GM23338 (cell line): ENCODE results near the gene DPY19L1. TPM values are rescaled to one million over a fixed set of nuclear protein-coding genes. Genes with fewer than 3 reads are reported as not detected.

ENCODE experiments used
- ATAC-seq: fragments of 200-7000 bp; cut with Tn5 transposase; 3 replicates; pipeline ENCODE4 v1.9.1; 2020
- DNase-seq: peaks from one replicate; pipeline ENCODE4 v3.0.0-alpha.2; 2015; ENCODE audit warnings: low spot score
- H2AFZ ChIP-seq: fragments of 200-600 bp; sonication (generic); 2 replicates; pipeline ENCODE4 v1.8.0; 2016; ENCODE audit warnings: antibody characterized with exemption, mild to moderate bottlenecking, moderate library complexity
- H3F3A ChIP-seq: fragments of 200-600 bp; sonication (generic); replicated peaks from 2 replicates; pipeline ENCODE4 v1.8.0; 2017; ENCODE audit warnings: antibody characterized with exemption, mixed run types, low read depth
- H3K27ac ChIP-seq: fragments of 200-600 bp; sonication (generic); 2 replicates; pipeline ENCODE4 v1.6.1; 2016; ENCODE audit warnings: low read depth
- H3K27me3 ChIP-seq: fragments of 200-600 bp; sonication (generic); 2 replicates; pipeline ENCODE4 v1.8.0; 2016; ENCODE audit warnings: mild to moderate bottlenecking, mixed run types, moderate library complexity; ENCODE audit not compliant: insufficient read depth
- H3K36me3 ChIP-seq: fragments of 200-600 bp; sonication (generic); 2 replicates; pipeline ENCODE4 v1.8.0; 2016; ENCODE audit warnings: mild to moderate bottlenecking; ENCODE audit not compliant: insufficient read depth
- H3K4me1 ChIP-seq: fragments of 200-600 bp; sonication (generic); 2 replicates; pipeline ENCODE4 v1.8.0; 2016; ENCODE audit warnings: mild to moderate bottlenecking, moderate library complexity; ENCODE audit not compliant: insufficient read depth
- H3K4me2 ChIP-seq: fragments of 200-600 bp; sonication (generic); 2 replicates; pipeline ENCODE4 v1.7.1; 2017; ENCODE audit warnings: mixed run types
- H3K4me3 ChIP-seq: fragments of 200-600 bp; sonication (generic); 2 replicates; pipeline ENCODE4 v1.6.1; 2016; ENCODE audit warnings: mixed run types
- H3K79me2 ChIP-seq: fragments of 200-600 bp; sonication (generic); replicated peaks from 2 replicates; pipeline ENCODE4 v1.8.0; 2017; ENCODE audit warnings: mild to moderate bottlenecking; ENCODE audit not compliant: insufficient read depth
- H3K9me2 ChIP-seq: fragments of 200-600 bp; sonication (generic); 2 replicates; pipeline ENCODE4 v1.8.0; 2017; ENCODE audit not compliant: insufficient read depth
- H4K20me1 ChIP-seq: fragments of 200-600 bp; sonication (generic); replicated peaks from 2 replicates; pipeline ENCODE4 v1.8.0; 2017; ENCODE audit warnings: mild to moderate bottlenecking; ENCODE audit not compliant: insufficient read depth
- H3K27ac Mint-ChIP-seq: 2 replicates; pipeline ENCODE4 v1.8.0; 2020; ENCODE audit warnings: inconsistent platforms, mild to moderate bottlenecking, moderate library complexity, mixed read lengths
- H3K27me3 Mint-ChIP-seq: 3 replicates; pipeline ENCODE4 v1.8.0; 2022; ENCODE audit warnings: low read depth, mild to moderate bottlenecking, moderate library complexity, mixed read lengths, inconsistent platforms; ENCODE audit not compliant: insufficient read depth, poor library complexity
- H3K36me3 Mint-ChIP-seq: 3 replicates; pipeline ENCODE4 v1.8.0; 2021; ENCODE audit warnings: low read depth, mild to moderate bottlenecking, inconsistent platforms, moderate library complexity, mixed read lengths
- H3K4me1 Mint-ChIP-seq: 3 replicates; pipeline ENCODE4 v1.8.0; 2020; ENCODE audit warnings: mild to moderate bottlenecking, inconsistent platforms, mixed read lengths
- H3K4me3 Mint-ChIP-seq: 3 replicates; pipeline ENCODE4 v1.8.0; 2021; ENCODE audit warnings: moderate library complexity, mild to moderate bottlenecking, inconsistent platforms, mixed read lengths
- H3K9me3 Mint-ChIP-seq: 3 replicates; pipeline ENCODE4 v1.8.0; 2020; ENCODE audit warnings: moderate library complexity, mild to moderate bottlenecking, inconsistent platforms, mixed read lengths
- CREB1 ChIP-seq: fragments of 250-450 bp; sonication (Bioruptor Pico); IDR thresholded peaks from 2 replicates; pipeline ENCODE4 v1.5.0; 2020; ENCODE audit warnings: low read depth, mild to moderate bottlenecking, moderate library complexity
- CTCF ChIP-seq, 2 experiments: fragments of 200-600 bp in 1 of 2; sonication (generic) in 1 of 2; conservative IDR thresholded peaks; 2 replicates each; pipeline versions ENCODE4 v1.5.1 to v1.6.1; 2016 to 2017; ENCODE audit warnings: antibody characterized with exemption in 2 of 2, low read depth in 2 of 2, mild to moderate bottlenecking in 2 of 2, moderate library complexity in 1 of 2
- EZH2 ChIP-seq: fragments of 200-600 bp; sonication (generic); IDR thresholded peaks from one replicate; pipeline ENCODE4 v1.8.0; 2017; ENCODE audit warnings: antibody characterized with exemption, mild to moderate bottlenecking, low read depth; ENCODE audit not compliant: unreplicated experiment
- EZH2phosphoT487 ChIP-seq: fragments of 200-600 bp; sonication (generic); IDR thresholded peaks from one replicate; pipeline ENCODE4 v1.8.1; 2018; ENCODE audit warnings: antibody characterized with exemption; ENCODE audit not compliant: unreplicated experiment
- JUNB ChIP-seq: IDR thresholded peaks from one replicate; pipeline ENCODE4 v1.6.1; 2016; ENCODE audit warnings: antibody characterized with exemption; ENCODE audit not compliant: unreplicated experiment
- NANOG ChIP-seq: IDR thresholded peaks from 2 replicates; pipeline ENCODE4 v1.6.1; 2016; ENCODE audit warnings: antibody characterized with exemption, borderline replicate concordance
- STAT1 ChIP-seq: IDR thresholded peaks from one replicate; pipeline ENCODE4 v1.6.1; 2016; ENCODE audit warnings: antibody characterized with exemption; ENCODE audit not compliant: unreplicated experiment
- ZNF114 ChIP-seq: fragments of 250-450 bp; sonication (Bioruptor Pico); IDR thresholded peaks from 2 replicates; pipeline ENCODE4 v1.5.0; 2020; ENCODE audit warnings: mild to moderate bottlenecking, moderate library complexity
- ZNF331 ChIP-seq: fragments of 250-450 bp; sonication (Bioruptor Pico); IDR thresholded peaks from 2 replicates; pipeline ENCODE4 v1.5.0; 2020; ENCODE audit warnings: low read depth, mild to moderate bottlenecking, moderate library complexity
- ZNF462 ChIP-seq: fragments of 250-450 bp; sonication (Bioruptor Pico); IDR thresholded peaks from 2 replicates; pipeline ENCODE4 v1.5.0; 2020; ENCODE audit warnings: mild to moderate bottlenecking, moderate library complexity
- polyA plus RNA-seq: library from polyadenylated mRNA; unstranded; fragments of >200 nt; fragmentation: Nextera tagmentation; extraction: Ambion mirVana; gene quantifications from 2 replicates; pipeline ENCODE4 v1.2.1, GENCODE V29; 2016
- total RNA-seq: library from RNA; depleted of rRNA; stranded (reverse); fragments of >200 nt; shearing (Covaris generic); gene quantifications from 2 replicates; pipeline ENCODE4 v1.2.3, GENCODE V29; 2014
- TF ChIP-seq, protein P1 (sequence below): IDR thresholded peaks from 2 replicates; pipeline ENCODE4 v1.6.1; 2016; ENCODE audit warnings: antibody characterized with exemption

Gene DPY19L1
- total and polyA plus RNA-seq, 2 experiments from 2014 or later = 4.4 to 20.2 TPM

DNA sequence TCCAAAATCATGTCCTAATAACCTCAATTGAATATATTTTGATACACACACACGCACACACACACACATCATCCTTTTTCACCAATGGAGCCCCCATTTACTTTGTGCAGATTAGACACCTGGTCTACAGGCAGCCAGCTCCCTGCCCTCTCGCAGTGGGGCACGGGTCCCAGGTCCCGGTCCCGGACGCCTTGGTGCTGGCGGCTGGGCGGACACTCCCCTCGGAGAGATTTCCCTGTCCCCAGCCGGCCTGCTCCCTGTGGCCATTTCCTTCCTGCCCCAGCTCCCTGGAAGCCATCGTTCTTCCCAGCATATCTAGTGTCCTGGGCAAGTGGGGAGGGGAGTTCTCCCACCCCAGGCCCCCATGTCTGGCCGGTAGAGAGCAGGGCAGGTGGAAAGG lies 14.6 kb downstream of the DPY19L1 start (continued):
- TF ChIP-seq ZNF462 (CRISPR knock-in tag) = no peak
- TF ChIP-seq, protein P1, sequence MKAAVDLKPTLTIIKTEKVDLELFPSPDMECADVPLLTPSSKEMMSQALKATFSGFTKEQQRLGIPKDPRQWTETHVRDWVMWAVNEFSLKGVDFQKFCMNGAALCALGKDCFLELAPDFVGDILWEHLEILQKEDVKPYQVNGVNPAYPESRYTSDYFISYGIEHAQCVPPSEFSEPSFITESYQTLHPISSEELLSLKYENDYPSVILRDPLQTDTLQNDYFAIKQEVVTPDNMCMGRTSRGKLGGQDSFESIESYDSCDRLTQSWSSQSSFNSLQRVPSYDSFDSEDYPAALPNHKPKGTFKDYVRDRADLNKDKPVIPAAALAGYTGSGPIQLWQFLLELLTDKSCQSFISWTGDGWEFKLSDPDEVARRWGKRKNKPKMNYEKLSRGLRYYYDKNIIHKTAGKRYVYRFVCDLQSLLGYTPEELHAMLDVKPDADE = no peak
- no peak for TF ChIP-seq JUNB
- TF ChIP-seq NANOG = no peak

DNA sequence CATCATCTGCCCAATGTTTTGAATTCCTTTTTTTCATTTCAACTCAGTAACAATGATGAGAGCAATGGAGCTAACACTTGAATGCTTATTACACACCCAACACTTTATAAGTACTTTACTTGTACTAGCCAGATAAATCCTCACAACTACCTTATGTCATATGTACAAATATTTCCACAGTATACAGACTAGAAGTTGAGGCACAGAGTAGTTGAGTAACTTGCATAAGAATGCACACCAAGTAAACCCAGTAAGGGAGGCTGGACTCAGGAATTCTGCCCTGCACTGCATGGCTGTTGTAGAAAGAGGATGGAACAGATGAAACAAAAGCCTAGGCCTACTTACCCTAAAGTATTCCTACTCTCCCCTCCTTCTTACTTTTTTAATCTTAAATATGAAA lies 15.8 kb downstream of the DPY19L1 start:
- H3K4me2 ChIP-seq = no peak overlapping the region
- H3K27me3 ChIP-seq = no peaks in the 10 kb centered on the region
- no peaks in the 10 kb centered on the region for H3K9me2 ChIP-seq
- DNase-seq (no peak), ATAC-seq (no peak)
- Mint-ChIP-seq H3K27me3 (peaks cover 7% of the 10 kb centered on the region), H3K36me3 (peaks cover 6% of the 10 kb centered on the region; the same call in 2 of the 3 replicates), H3K27ac (peak overlapping the region; percentile 33; the same call in 1 of the 2 replicates), H3K9me3 (no peaks in the 10 kb centered on the region), H3K4me3 (no peak overlapping the region), H3K4me1 (peaks cover 47% of the 10 kb centered on the region)
- no peaks in the 10 kb centered on the region for H4K20me1 ChIP-seq
- H2AFZ ChIP-seq = no peak overlapping the region
- no peaks in the 10 kb centered on the region for H3F3A ChIP-seq
- no peaks in the 10 kb centered on the region for H3K36me3 ChIP-seq
- no peak overlapping the region; the same call in 1 of the 2 replicates for H3K27ac ChIP-seq
- H3K4me1 ChIP-seq = peaks cover 35% of the 10 kb centered on the region
- H3K79me2 ChIP-seq = peaks cover 57% of the 10 kb centered on the region
- H3K4me3 ChIP-seq = no peak overlapping the region
- TF ChIP-seq CTCF (conservative IDR thresholded peaks at IDR 0.05; ENCODE audit: low read depth in 2 of 2) (no peak), NANOG (no peak), EZH2 (no peak), ZNF114 (CRISPR knock-in tag) (no peak), CREB1 (CRISPR knock-in tag) (no peak), STAT1 (no peak), EZH2phosphoT487 (no peak), ZNF331 (no peak), JUNB (no peak)
- TF ChIP-seq, protein P1 = no peak
